Lung (tissue), 12 donors: ENCODE results near the gene NAP1L1. TPM values are rescaled to one million over a fixed set of nuclear protein-coding genes. Genes with fewer than 3 reads are reported as not detected.

Experiments
- ATAC-seq: fragments of 200-7000 bp; cut with Tn5 transposase; one replicate; pipeline ENCODE4 v1.9.1; 2020; ENCODE audit warnings: moderate number of reproducible peaks; ENCODE audit not compliant: insufficient read depth, low FRiP score
- DNase-seq, 3 donors: peaks; one replicate each; pipeline ENCODE4 v3.0.0-alpha.2; 2013 to 2017
- H3K27ac ChIP-seq, 2 donors: one replicate each; pipeline ENCODE4 v1.5.1; 2013; ENCODE audit warnings: mild to moderate bottlenecking in 2 of 2, moderate library complexity in 2 of 2, control low read depth in 1 of 2, inconsistent platforms in 1 of 2, low read depth in 1 of 2, low read length in 1 of 2
- H3K27me3 ChIP-seq, 3 donors: one replicate each; pipeline ENCODE4 v1.5.1; 2013; ENCODE audit warnings: low read length in 2 of 3; ENCODE audit not compliant: control insufficient read depth in 3 of 3, insufficient read depth in 3 of 3
- H3K36me3 ChIP-seq, 4 donors: one replicate each; pipeline ENCODE4 v1.5.1; 2013; ENCODE audit warnings: low read length in 4 of 4, mild to moderate bottlenecking in 1 of 4, moderate library complexity in 1 of 4; ENCODE audit not compliant: control insufficient read depth in 4 of 4, insufficient read depth in 4 of 4
- H3K4me1 ChIP-seq, 5 donors: one replicate each; pipeline ENCODE4 v1.5.1; 2013; ENCODE audit warnings: low read length in 5 of 5, mild to moderate bottlenecking in 2 of 5, moderate library complexity in 1 of 5; ENCODE audit not compliant: control insufficient read depth in 5 of 5, insufficient read depth in 5 of 5
- H3K4me3 ChIP-seq: one replicate; pipeline ENCODE4 v1.5.1; 2013; ENCODE audit warnings: mild to moderate bottlenecking, control low read depth, moderate library complexity
- H3K9ac ChIP-seq, 2 donors: one replicate each; pipeline ENCODE4 v1.5.1; 2013; ENCODE audit warnings: low read length in 2 of 2, control low read depth in 1 of 2; ENCODE audit not compliant: insufficient read depth in 1 of 2
- H3K9me3 ChIP-seq, 4 donors: one replicate each; pipeline ENCODE4 v1.5.1; 2013; ENCODE audit warnings: low read length in 3 of 4, mild to moderate bottlenecking in 1 of 4, moderate library complexity in 1 of 4; ENCODE audit not compliant: control insufficient read depth in 4 of 4, insufficient read depth in 3 of 4
- WGBS, 2 donors: extraction: QIAGEN DNeasy Blood & Tissue Kit; methylation state at CpG; one replicate each; pipeline ENCODE4 v1.1.7; 2013; 5-methylcytosine and 5-hydroxymethylcytosine counted together
- polyA plus RNA-seq, 2 donors: library from polyadenylated mRNA; stranded (reverse); fragments of 200-250 nt; gene quantifications; one replicate each; pipeline ENCODE4 v1.2.1, GENCODE V29; 2013
- total RNA-seq, 2 donors: library from RNA; depleted of rRNA in 1 of 2; stranded (reverse); fragments of >200 nt in 1 of 2; gene quantifications; one replicate each; pipeline ENCODE4 v1.2.1, GENCODE V29; 2014 to 2021
- TF ChIP-seq, protein P1 (sequence below): IDR thresholded peaks from 2 replicates; pipeline ENCODE4 v1.5.1; 2012; ENCODE audit warnings: mild to moderate bottlenecking; ENCODE audit errors: control extremely low read depth, extremely low read depth
- donor health status: control.
- donor health status: control.
- donor health status: Bipolar disorder and iron deficiency.
- donor health status: healthy.
- donor health status: DM: yes; HTN: yes; CAD: no.

Gene NAP1L1
- total and polyA plus RNA-seq, 4 donors, result 268 to 515 (median 322) TPM

DNA sequence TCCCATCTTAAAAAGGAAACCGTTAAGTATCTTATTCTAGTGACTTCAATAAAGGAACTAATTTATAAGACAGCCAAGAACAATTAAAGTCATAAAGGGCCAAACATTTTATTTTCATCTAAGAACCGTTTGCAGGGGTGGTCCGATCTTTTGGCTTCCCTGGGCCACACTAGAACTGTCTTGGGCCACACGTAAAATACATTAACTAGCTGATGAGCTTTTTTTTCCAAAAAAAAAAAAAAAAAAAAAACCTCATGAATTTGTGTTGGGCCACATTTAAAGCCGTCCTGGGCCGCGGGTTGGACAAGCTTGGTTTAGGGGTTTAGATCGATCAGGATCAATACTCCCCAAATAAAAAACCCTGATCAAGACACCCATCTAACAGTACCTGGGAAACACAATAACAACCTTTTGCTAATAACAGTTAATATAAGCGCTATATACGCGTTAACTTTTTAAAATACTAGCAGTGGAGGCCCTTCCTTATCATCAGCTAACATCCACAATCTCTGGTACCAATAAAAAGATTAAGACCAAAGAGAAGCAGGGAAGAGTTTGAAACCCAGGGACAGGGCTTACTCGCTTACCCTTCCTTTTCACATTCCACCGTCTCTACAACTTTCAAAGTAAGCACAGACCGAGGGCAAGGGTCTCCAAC, 1.1 kb downstream of the NAP1L1 start:
- DNase-seq (peak in 1 of 3 donors; percentile 26), ATAC-seq (no peak)
- H3K4me3 ChIP-seq, result peak overlapping the region; percentile 83
- H3K4me1 ChIP-seq, result peaks cover 0 to 14% (median 4%) of the 10 kb centered on the region in 5 donors
- no peaks in the 10 kb centered on the region for H3K27me3 ChIP-seq
- peak overlapping the region; percentile 77 to 90 for H3K9ac ChIP-seq
- peak overlapping the region; percentile 98 for H3K27ac ChIP-seq
- 10 to 11% methylated on average over 14 of the region's 14 CpGs for WGBS, 2 donors
- peaks cover 0 to 4% (median 0%) of the 10 kb centered on the region in 4 donors for H3K9me3 ChIP-seq
- TF ChIP-seq, protein P1, sequence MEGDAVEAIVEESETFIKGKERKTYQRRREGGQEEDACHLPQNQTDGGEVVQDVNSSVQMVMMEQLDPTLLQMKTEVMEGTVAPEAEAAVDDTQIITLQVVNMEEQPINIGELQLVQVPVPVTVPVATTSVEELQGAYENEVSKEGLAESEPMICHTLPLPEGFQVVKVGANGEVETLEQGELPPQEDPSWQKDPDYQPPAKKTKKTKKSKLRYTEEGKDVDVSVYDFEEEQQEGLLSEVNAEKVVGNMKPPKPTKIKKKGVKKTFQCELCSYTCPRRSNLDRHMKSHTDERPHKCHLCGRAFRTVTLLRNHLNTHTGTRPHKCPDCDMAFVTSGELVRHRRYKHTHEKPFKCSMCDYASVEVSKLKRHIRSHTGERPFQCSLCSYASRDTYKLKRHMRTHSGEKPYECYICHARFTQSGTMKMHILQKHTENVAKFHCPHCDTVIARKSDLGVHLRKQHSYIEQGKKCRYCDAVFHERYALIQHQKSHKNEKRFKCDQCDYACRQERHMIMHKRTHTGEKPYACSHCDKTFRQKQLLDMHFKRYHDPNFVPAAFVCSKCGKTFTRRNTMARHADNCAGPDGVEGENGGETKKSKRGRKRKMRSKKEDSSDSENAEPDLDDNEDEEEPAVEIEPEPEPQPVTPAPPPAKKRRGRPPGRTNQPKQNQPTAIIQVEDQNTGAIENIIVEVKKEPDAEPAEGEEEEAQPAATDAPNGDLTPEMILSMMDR, result no peak
- peaks cover 0 to 15% (median 2%) of the 10 kb centered on the region in 4 donors for H3K36me3 ChIP-seq

GRCh38 chr12:76081909-76082308, 2.6 kb downstream of the NAP1L1 start:
- H3K4me3 ChIP-seq, result no peak overlapping the region
- TF ChIP-seq, protein P1, result no peak
- no peaks in the 10 kb centered on the region for H3K27me3 ChIP-seq
- no peak overlapping the region for H3K9ac ChIP-seq
- peaks cover 0 to 14% (median 4%) of the 10 kb centered on the region in 5 donors for H3K4me1 ChIP-seq
- ATAC-seq (no peak), DNase-seq (no peak)
- H3K9me3 ChIP-seq, result peaks cover 0 to 6% (median 0%) of the 10 kb centered on the region in 4 donors
- H3K36me3 ChIP-seq, result peaks cover 0 to 15% (median 2%) of the 10 kb centered on the region in 4 donors
- H3K27ac ChIP-seq, result no peak overlapping the region

DNA sequence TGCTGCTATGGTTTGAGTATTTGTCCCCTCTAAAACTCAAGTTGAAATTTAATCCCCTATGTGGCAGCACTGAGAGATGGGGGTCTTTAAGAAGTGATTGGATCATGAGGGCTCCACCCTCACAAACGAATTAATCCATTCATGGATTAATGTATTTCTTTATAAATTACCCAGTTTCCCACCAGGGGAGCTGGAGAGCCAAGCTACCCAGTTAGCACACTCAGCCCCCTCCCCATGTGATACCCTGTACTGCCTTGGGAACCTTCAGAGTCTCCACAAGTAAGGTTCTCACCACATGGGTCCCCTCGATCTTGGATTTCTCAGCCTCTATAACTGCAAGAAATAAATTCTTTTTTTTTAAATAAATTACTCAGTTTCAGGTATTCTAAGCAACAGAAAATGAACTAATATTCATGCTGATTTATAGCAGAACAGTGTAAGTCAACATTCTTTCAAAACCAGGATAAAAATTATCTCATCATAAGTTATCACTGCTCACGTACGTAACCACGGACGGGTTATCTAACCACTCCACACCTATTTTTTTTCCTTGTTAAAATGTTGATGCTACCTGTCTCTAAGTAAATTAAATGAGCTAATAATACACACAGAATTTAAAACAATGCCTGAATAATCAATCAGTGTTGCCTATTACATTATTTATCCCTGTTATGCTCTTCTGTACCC, 3.6 kb downstream of the NAP1L1 start:
- 83 to 84% methylated on average over 6 of the region's 6 CpGs for WGBS, 2 donors
- H3K9ac ChIP-seq, result no peak overlapping the region
- peaks cover 0 to 6% (median 0%) of the 10 kb centered on the region in 4 donors for H3K9me3 ChIP-seq
- no peak for DNase-seq
- H3K4me3 ChIP-seq, result no peak overlapping the region
- H3K27ac ChIP-seq, result no peak overlapping the region
- no peaks in the 10 kb centered on the region for H3K27me3 ChIP-seq
- no peak for ATAC-seq
- TF ChIP-seq, protein P1, result no peak
- peaks cover 0 to 14% (median 6%) of the 10 kb centered on the region in 5 donors for H3K4me1 ChIP-seq
- peaks cover 0 to 15% (median 2%) of the 10 kb centered on the region in 4 donors for H3K36me3 ChIP-seq
